GM18499 (cell line): ENCODE measurements around the gene AOPEP.

Source experiments
- ATAC-seq: cut with Tn5 transposase; IDR thresholded peaks from one replicate; pipeline ENCODE4 v1.9.1; 2021; ENCODE audit warnings: moderate number of reproducible peaks; ENCODE audit not compliant: insufficient read depth, unreplicated experiment

Gene AOPEP

DNA sequence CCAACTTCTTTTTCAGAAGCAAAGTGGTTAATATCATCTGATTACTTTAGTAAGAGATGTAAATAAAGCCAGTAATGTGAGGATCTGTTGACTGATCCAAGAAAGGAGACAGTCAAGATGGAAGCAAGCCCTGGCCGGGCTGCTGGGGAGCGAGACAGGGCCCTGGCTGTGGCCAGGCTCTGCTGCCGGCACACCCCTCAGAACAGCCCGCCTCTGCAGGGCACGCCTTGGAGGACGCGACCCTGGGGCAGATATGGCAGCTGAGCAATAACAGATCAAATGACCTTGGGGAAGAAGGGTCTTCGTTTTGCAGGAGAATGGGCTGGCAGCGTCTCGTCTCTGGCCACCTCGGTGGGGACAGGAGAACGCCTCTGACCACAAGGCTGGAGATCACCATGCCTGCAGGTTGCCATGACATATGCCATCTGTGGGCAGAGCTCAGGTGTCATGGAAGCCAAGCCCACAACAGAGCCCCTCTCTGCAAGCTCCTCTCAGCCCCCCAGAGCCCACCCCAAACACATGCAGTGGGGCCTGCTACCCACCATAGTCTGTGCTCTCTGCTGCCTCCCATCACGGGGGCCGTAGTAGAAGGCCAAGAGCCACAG lies 384.5 kb downstream of the AOPEP start:
- no peak for ATAC-seq

DNA sequence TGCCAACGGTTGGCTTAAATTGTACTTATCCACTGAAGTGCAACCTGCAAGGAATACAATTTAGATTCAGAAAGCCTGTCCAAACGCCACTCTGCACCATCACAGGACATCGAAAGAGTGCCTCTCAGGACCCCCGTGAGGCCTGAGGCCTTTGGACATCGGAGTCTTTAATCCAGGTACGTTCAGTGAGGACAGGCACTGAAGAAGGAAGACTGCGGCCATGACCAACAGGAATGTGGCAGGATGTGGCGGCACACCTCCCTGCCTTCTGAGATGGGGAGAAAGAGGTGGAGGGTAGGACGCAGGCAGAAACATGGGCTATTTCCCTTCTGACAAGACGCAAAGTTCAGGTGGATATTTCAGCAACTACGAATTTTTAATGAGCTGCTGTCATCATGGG lies 385.2 kb downstream of the AOPEP start:
- ATAC-seq = no peak

- no peak for ATAC-seq
Measured at GRCh38 chr9:95112436-95113280, 386.2 kb downstream of the AOPEP start.

- no peak for ATAC-seq
Measured at GRCh38 chr9:95115104-95115503, 388.6 kb downstream of the AOPEP start.

GRCh38 chr9:95116002-95116807 lies 389.7 kb downstream of the AOPEP start:
- ATAC-seq = no peak

GRCh38 chr9:95116808-95117204 lies 390.3 kb downstream of the AOPEP start:
- ATAC-seq = no peak

GRCh38 chr9:95118596-95118995 lies 392.1 kb downstream of the AOPEP start:
- no peak for ATAC-seq

DNA sequence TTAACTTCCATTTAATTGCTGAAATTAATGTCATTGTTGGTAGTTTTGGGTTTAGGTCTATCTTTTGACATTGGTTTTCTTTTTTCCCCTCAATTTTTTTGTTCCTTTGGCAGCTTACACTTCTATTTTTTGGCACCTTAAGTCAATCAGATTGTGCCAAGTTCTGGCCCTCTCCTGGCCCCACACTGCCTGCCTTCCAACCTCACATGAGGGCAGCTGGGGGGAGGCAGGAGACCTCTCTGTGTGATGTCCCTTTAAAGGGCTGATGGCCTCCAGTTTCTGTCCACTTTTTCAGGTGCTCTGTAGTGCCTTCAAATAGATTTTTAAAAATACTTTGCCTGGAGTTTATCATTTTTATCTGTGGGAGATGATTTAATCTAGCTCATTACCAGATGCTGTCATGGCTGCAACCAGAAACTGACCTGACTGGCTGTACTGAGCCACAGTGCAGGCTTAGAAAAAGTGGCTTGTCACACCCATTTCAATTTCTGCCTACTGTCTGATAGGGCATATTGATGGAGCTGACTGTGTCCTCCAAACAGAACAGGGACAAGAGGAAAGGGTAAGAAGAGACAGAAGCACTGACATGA lies 394.4 kb downstream of the AOPEP start:
- ATAC-seq = no peak

DNA sequence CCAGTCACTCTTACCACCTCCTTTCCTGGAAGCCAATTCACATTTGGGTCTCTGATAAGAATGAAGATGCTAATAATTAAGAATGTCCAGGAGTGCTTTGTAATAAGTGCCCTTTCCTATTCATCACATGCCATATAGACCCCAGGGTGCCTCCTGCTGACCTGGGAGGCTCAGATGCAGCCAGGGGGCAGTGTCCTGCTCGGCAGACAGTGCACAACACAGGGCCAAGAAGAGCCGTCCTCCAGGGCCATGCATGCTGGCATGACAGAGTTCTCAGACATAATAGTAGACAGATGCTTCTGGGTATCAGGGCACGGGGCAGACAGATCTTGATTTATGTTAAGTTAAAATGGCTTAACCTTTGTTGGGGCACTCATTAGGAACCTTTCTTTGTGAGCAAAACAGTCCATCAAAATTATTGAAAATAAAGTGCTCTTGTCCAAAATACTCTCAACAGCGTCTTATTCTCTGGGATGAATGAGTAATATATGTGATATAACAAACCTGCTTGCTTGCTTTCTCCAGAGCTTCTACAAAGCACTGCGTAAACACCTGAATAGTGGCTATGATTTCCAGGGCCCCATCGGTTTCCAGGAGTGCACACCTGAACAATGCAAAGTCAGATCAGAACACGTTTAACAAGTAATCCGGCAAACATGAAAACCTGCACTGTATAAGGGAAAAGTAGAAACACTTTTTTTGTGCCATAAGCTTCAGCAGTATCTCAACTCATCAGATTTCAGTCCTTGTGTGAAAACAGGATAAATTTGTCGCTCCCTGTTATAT lies 398.3 kb downstream of the AOPEP start:
- no peak for ATAC-seq

DNA sequence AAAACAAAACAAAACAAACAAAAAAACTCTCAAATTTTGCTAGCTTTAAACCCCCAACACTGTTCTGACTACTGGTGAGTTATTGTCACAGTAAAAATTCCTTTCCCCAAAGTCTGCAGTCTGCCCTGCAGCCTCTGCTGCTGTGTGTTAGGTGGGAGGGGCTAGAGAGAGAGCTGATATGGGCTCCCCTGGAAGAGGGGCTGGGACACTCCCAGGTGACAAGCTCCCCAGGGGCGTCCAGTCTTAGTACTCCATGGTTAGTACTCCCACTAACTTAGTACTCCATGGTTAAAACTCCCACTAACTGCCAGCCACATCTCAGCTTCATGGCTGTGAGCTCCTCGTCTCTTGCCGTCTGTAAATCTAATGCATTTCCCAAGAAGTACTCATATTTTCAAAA lies 399.2 kb downstream of the AOPEP start:
- no peak for ATAC-seq

- ATAC-seq = no peak
Measured at GRCh38 chr9:95126739-95127138, 400.2 kb downstream of the AOPEP start.

- ATAC-seq = no peak
Measured at GRCh38 chr9:95127249-95128176, 401.0 kb downstream of the AOPEP start.

GRCh38 chr9:95128177-95128524 lies 401.7 kb downstream of the AOPEP start:
- no peak for ATAC-seq

GRCh38 chr9:95129476-95130291 lies 403.2 kb downstream of the AOPEP start:
- ATAC-seq = no peak

- ATAC-seq = no peak
Measured at GRCh38 chr9:95130484-95130883, 404.0 kb downstream of the AOPEP start.

DNA sequence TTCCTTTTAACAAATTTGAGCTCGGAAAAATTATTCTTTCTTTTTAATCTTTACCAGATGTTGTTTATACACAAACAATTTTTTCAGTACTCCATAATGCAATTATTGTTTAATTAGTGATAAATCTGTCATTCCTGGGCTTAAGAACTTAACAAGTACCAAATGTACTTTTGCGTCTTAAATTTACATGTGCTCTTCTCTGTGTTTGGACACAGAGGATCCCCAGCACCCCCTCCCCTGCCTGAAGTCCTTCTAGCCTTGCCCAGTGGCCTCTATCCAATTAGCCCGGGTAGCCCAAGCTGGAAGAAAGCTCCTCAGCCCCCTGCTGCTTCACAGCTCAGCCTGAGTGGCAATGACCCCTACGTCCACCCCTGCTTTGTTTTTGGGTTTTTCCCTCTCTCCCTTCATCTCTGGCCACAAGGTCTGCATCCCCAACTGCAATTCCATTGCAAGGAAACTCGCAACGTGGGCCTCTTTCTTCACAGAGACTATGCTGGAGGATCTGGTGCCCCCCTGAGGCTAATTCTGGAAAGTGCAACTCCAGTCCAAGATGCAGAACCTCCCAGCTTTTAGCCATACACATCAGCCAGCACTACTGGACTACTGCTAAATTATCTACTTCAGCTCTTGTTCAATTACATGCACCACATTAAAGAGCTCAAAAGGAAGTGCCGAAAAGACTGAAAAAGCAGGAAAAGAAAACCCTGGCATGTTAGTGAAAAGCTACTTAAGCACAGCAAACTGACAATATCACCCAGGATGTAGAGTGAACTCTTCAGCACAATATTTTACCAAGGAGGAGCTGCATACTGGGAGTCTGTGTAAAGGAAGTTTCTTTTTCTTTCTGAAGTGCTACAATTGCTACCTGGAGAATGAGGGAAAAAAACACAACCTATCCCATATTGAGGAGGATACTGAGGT lies 404.8 kb downstream of the AOPEP start:
- ATAC-seq = no peak
